Measurements from ENCODE around the gene SYNDIG1L. TPM values are rescaled to one million over a fixed set of nuclear protein-coding genes. Genes with fewer than 3 reads are reported as not detected.

Gene SYNDIG1L
- total RNA-seq: 32.8 TPM

DNA sequence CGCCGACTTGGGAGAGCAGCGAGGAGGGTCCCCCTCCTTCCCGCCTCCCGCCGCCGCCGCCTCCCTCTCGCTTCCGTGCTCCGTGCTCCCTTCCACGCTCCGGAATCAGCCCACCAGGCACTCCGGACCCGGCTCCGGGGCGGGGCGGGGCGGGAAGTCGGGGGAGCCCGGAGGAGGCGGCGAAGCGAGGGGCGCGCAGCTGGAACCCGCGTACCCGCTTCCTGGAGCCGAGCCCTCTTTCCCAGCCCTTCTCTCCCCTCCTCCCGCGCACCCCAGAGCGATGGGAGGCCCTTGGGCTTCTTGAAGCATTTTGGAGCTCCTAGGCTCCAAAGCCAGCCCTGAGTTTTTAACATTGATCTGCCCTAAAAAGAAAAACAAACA lies at the start of gene SYNDIG1L:
Gene SYNDIG1L, minus strand, starts transcription at position 9 of the 381 bp plus-strand sequence. CDS start 16,466 bp downstream, outside the sequence.

Other genes starting within 250 kb of the SYNDIG1L start
- gene VSX2, start 186.8 kb downstream of the SYNDIG1L start, total RNA-seq: not detected
- 31.8 TPM for gene ABCD4, start 123.3 kb downstream of the SYNDIG1L start, total RNA-seq
- gene VRTN, start 77.7 kb downstream of the SYNDIG1L start, total RNA-seq: not detected
- 31.8 TPM for gene NPC2, start 67.1 kb upstream of the SYNDIG1L start, total RNA-seq
- gene ISCA2, start 67.6 kb upstream of the SYNDIG1L start, total RNA-seq: 25.4 TPM
- gene LTBP2, start 186.0 kb upstream of the SYNDIG1L start, total RNA-seq: 1.2 TPM